Central memory CD4-positive, alpha-beta T cell (primary cell): ENCODE results near the gene RETREG3.
"Not testable (repeated sequence)": the region's sequence is repeated elsewhere in the genome, so short reads cannot be mapped to it uniquely, and the experiment has no call there.

Source experiments
- DNase-seq: peaks from one replicate; pipeline ENCODE4 v3.0.0; 2022

Gene RETREG3

GRCh38 chr17:42612013-42612412, 2.8 kb upstream of the RETREG3 start:
- no peak for DNase-seq

DNA sequence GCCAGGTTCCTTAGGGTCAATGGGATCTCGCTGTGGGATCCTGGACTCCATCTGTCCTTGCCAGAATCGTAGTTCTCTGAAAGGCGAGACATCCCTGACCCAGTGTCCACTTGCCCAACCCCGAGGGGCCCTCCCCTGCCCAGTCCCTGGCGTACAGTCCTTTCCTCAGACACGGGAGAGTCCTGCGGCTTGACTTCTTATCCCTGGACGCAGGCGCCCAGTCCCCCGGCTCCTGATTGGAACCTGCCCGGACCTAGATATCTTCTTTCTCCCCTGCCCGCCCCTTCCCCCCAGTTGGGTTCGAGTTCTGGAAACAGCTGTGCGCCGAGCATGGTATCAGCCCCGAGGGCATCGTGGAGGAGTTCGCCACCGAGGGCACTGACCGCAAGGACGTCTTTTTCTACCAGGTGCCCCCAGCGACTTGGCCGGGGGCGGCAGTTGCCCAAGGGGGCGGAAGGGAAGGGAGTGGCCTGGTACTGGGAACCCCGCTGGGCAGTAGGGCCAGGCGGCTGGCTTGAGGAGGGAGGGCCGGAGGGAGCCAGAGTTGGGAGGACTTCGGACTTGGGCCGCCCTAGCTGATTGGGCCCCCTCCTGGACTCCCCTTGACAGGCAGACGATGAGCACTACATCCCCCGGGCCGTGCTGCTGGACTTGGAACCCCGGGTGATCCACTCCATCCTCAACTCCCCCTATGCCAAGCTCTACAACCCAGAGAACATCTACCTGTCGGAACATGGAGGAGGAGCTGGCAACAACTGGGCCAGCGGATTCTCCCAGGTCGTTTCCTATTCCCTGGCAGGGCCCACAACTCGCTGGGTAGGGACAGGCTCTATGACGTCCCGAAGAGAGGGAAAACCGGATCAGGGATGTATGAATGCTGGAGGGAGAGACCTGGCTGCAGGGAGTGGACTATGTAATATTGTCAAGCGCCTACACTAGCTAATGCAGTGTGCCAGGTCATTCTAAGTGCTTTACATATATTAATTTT, 934 bp upstream of the RETREG3 start:
- DNase-seq = not testable (repeated sequence)

- no peak for DNase-seq
Observed at GRCh38 chr17:42608305-42609181, 631 bp downstream of the RETREG3 start.

DNA sequence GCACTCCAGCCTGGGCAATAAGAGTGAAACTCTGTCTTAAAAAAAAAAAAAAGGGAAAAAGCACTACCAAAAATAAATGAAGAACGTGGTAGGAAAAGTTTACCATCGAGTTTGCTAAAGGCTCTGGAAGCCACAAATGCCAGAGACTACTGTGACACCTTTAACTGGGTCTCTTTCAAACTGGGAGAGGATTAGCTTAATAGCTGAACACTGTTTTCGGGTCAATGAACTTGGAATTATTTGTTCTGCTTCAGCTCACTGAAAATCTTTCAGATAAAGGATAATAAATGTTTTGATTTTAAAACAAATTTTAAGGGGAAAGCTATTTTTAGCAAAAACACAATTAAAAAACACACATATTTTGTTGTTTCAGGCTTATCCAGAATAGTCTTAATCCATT, 1.4 kb downstream of the RETREG3 start:
- DNase-seq = no peak

DNA sequence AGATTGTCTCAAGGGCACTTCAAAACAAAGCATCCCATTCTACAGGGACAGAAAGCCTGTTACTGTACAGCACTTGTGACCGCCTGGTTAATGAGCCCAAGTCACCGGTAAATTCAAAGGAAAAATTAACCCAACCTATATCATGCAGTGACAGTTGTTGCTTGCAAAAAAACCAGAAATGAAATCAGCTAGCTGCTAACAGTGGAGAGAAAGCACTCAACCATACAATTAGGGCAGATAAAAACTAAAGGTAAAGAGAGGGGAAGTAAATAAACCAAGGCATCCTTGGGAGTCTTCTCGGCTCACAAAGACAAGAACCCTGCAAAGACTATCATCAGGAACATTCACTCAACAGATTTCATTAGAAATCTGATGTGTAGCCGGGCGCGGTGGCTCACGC, 5.9 kb downstream of the RETREG3 start:
- no peak for DNase-seq

- DNase-seq = no peak
Observed at GRCh38 chr17:42598905-42599304, 10.3 kb downstream of the RETREG3 start.

- DNase-seq = no peak
Observed at GRCh38 chr17:42596386-42596785, 12.8 kb downstream of the RETREG3 start.

- no peak for DNase-seq
Observed at GRCh38 chr17:42591411-42591810, 17.8 kb downstream of the RETREG3 start.

DNA sequence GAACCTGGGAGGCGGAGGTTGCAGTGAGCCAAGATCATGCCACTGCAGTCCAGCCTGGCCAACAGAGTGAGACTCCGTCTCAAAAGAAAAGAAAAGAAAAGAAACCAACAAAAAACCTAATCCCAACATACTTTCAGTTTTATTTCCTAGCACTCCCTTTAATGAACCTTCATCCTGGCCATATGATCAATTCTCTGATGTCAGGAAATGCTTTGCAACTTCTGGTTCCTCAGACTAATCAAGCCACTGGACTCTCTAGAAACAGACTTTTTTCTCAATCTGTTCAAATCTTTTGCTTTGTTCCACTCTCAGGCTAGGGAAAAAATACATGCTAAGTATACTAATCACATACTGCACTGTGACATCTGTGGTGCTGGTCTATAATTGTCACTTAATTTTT, 18.3 kb downstream of the RETREG3 start:
- no peak for DNase-seq

DNA sequence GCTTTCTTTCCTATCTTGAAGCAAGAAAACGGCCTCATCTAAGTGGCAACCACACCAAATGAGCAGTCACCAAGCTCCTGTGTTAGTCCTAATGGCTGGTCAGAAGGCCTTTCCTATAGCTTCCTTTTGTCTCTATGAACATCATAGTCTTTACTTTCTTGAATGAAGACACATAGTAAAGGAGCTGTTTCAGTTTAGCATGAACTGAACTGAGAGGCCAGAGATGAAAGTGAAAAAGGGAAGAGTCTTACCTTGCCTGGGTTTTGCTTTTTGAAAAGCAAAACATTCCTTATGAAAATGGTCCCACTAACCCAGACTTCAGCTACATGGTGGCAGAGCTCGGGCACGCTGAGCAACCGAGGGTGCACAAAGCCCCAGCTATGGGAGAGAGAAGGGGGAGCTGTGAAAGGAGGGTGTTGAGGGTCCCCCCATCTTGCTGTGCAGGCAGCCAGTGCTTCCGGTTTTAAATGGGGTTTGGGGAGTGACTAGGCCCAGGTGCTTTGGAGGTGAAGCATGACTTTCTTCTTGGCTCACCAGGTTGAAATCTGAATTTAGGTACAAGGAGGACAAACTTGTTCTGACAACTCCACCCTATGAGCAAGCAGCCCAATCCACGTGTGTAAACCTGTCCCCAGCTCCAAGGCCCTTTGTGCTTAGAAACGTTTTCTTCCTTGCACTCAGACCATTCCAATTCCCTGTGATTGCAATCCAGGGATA, 22.5 kb downstream of the RETREG3 start:
- no peak for DNase-seq

DNA sequence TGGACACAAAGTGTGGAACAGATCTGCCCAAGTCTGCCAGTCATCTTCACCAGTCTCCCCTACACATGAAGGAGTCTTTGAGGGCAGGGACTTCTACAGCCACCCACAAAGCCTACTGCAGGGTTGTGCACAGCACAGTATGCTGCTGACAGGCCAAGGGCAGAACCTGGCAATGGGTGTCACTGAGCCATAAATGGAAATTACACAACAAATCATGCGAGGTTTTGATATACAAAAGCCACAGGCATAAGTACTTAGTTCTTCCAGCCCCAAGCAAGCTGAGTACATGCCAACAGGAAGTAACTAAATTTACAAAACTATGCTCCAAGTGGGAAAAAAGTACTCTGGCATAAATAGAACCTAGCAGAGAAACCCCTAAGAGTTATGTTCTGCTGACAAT, 23.8 kb downstream of the RETREG3 start:
- no peak for DNase-seq

DNA sequence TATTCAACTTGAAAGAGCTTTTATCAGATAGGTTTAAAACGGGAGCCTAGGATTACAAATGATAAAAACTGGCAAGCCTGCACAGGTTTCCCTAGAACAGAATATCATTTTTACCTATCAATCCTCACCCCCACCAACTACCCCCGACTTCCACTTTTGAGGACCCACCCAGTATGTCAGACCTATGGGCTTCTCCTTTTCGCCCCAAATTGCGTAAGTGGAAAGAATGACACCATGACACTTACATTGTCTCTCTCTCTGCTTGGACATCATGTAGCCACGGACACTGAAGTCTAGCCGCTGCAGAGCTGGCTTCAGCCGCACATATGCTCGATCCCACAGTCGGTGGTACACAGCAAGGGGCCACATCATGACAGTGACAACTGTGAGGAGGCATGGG, 24.3 kb downstream of the RETREG3 start:
- no peak for DNase-seq

- DNase-seq = no peak
Observed at GRCh38 chr17:42581744-42582270, 27.4 kb downstream of the RETREG3 start.

GRCh38 chr17:42579794-42580551, 29.2 kb downstream of the RETREG3 start:
- DNase-seq = no peak

GRCh38 chr17:42578282-42578869, 30.8 kb downstream of the RETREG3 start:
- DNase-seq = peak; percentile 57

DNA sequence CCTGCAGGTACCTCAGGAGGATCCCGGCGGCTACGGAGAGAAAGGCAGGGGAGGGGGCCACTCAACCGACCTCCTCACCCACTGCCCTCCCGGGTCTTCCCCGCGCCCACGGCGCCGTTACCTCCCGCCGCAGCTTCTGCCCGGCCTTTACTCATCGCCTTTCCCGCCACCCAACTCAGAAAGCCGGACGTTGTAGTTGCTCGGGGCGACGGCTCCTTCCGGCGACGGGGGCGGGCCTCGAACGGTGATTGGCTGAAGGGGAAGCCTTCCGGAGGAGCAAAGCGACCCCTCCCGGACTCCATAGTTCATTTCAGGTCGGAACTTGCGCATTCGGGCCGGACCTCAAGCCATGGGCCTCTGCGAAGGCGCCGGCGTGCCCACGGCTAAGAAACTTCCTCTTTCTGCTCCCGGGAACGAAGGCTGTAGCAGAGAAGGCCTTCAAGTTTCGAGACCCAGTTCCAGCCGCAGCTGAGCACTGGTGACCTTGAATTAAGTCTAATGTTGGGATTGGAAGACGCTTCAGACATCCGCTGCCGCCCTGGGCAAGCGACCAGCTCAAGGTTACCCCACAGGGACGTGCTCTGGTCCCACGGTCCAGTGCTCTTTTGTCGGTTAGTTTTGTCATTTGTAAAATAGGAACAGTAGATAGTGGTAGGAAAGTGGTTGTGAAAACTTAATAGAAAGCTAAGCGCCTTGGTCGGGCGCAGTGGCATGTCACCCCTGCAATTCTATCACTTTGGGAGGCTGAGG, 31.5 kb downstream of the RETREG3 start, which contains the start of gene PSMC3IP:
PSMC3IP (minus strand) TSS at position 198 of the 750 bp plus-strand sequence; CDS start at position 155, 43 bp downstream.
- DNase-seq = peak; percentile 86

- DNase-seq = no peak
Observed at GRCh38 chr17:42577140-42577531, 32.0 kb downstream of the RETREG3 start.

DNA sequence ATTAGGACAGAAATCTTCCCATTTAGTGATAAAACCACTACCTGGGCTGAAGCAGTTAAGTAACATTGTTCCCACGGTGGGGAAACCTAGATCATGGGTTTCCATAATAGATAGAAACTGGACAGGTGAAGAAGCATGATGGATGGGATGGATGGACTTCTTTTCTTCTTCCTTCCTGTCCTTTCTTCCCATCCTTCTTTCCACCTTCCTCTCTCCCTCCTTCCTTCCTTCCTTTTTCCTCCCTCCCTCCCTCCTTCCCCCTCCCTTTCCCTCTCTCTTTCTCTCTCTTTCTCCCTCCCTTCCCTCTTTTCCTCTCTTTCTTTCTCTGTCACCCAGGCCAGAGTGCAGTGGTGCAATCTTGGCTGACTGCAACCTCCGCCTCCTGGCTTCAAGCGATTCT, 34.7 kb downstream of the RETREG3 start:
- DNase-seq = no peak

- no peak for DNase-seq
Observed at GRCh38 chr17:42573095-42573494, 36.1 kb downstream of the RETREG3 start.

DNA sequence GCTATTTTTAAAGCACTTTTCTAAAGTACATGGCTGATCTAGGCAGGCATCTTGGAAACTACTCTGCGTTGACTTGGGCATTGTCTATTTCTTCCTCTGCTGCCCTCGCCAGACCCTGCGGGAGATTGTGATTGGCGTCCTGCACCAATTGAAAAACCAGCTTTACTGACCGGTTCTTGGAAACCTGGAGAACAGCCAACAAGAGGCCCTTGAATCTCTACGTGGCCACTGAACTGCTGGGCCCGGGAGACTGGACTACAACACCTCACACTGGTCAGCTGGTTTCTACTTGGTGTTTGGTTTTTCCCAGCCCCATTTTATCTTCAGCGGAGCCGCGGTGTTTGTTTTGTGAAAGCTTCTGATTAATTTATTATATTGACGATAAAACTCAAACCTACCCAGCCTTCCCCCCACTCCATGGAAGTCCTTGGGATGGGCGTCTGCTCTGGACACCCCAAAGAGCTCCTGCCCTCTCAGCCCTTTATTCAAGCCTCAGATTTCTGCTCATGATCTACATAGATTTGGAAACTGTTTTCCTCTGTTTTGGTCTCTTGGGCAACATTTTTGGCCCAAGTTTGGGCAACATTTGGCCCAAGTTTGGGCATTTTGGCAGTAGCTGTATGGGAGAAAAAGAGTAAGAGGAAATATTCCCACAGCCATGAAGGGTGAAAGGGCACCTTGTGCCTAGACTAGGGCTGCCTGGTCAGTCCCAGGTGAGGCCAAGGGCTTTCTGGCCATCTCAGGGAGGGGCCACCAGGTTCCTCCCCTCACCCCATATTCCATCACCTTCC, 37.5 kb downstream of the RETREG3 start:
- DNase-seq = no peak
